CD4-positive, alpha-beta memory T cell (primary cell): ENCODE data around the gene PDE6A. TPM values are rescaled to one million over a fixed set of nuclear protein-coding genes. Genes with fewer than 3 reads are reported as not detected.

Source experiments
- CTCF ChIA-PET: fragments of 350-600 bp; sonication (Branson Sonifier 250); formaldehyde crosslinking; loops from one replicate; lab custom pipeline; 2021; ENCODE audit warnings: inconsistent platforms; ENCODE audit not compliant: partially characterized antibody; lab: Charles Lee
- POLR2A ChIA-PET: fragments of 350-600 bp; sonication (Branson Sonifier 250); formaldehyde crosslinking; loops from one replicate; lab custom pipeline; 2021; ENCODE audit not compliant: partially characterized antibody; lab: Charles Lee
- DNase-seq, 5 donors: peaks; one replicate each; pipeline versions ENCODE4 v3.0.0 to v3.0.0-alpha.2; 2020 to 2022; ENCODE audit warnings: mixed read lengths in 1 of 5
- H3K27ac ChIP-seq: one replicate; pipeline ENCODE4 v1.7.0; 2013; ENCODE audit warnings: low read depth, low read length
- H3K27me3 ChIP-seq: 2 replicates; pipeline ENCODE4 v1.7.0; 2013; ENCODE audit warnings: mild to moderate bottlenecking, low read length, moderate library complexity; ENCODE audit not compliant: insufficient read depth
- H3K36me3 ChIP-seq: 2 replicates; pipeline ENCODE4 v1.7.0; 2013; ENCODE audit warnings: mild to moderate bottlenecking, low read length, moderate library complexity; ENCODE audit not compliant: insufficient read depth
- H3K4me1 ChIP-seq: 2 replicates; pipeline ENCODE4 v1.7.0; 2013; ENCODE audit warnings: mild to moderate bottlenecking, low read length, moderate library complexity; ENCODE audit not compliant: insufficient read depth
- H3K4me3 ChIP-seq, 2 donors: one replicate each; pipeline ENCODE4 v1.7.0; 2013; ENCODE audit warnings: low read length in 2 of 2, mild to moderate bottlenecking in 1 of 2
- H3K9me3 ChIP-seq, 2 donors: one replicate each; pipeline ENCODE4 v1.7.0; 2013; ENCODE audit warnings: low read length in 2 of 2, control low read depth in 1 of 2; ENCODE audit not compliant: control insufficient read depth in 1 of 2
- H3K27ac Mint-ChIP-seq, 7 donors: one replicate each; pipeline ENCODE4 v1.8.0; 2020 to 2021; ENCODE audit warnings: mixed read lengths in 7 of 7, mild to moderate bottlenecking in 6 of 7, inconsistent platforms in 3 of 7, moderate library complexity in 3 of 7
- H3K27me3 Mint-ChIP-seq, 2 donors: one replicate each; pipeline ENCODE4 v1.8.0; 2020 to 2021; ENCODE audit warnings: mixed read lengths in 2 of 2
- H3K36me3 Mint-ChIP-seq, 2 donors: one replicate each; pipeline ENCODE4 v1.8.0; 2020 to 2021; ENCODE audit warnings: mixed read lengths in 2 of 2, inconsistent platforms in 1 of 2, mild to moderate bottlenecking in 1 of 2
- H3K4me1 Mint-ChIP-seq, 4 donors: one replicate each; pipeline ENCODE4 v1.8.0; 2020 to 2021; ENCODE audit warnings: mixed read lengths in 4 of 4, mild to moderate bottlenecking in 1 of 4
- H3K4me3 Mint-ChIP-seq, 8 donors: one replicate each; pipeline ENCODE4 v1.8.0; 2020 to 2021; ENCODE audit warnings: mixed read lengths in 8 of 8, mild to moderate bottlenecking in 7 of 8, moderate library complexity in 6 of 8, inconsistent platforms in 3 of 8
- H3K9me3 Mint-ChIP-seq, 8 donors: one replicate each; pipeline ENCODE4 v1.8.0; 2020 to 2021; ENCODE audit warnings: mixed read lengths in 8 of 8, mild to moderate bottlenecking in 5 of 8, inconsistent platforms in 3 of 8, moderate library complexity in 1 of 8
- intact Hi-C: fragments of 100-400 bp; cut with micrococcal nuclease; formaldehyde crosslinking; loops from one replicate; pipeline ENCODE4 v1.15.1; 2023
- polyA plus RNA-seq, 2 donors: library from polyadenylated mRNA; unstranded; fragments of 300-500 nt; fragmentation: Illumina TruSeq; gene quantifications; one replicate each; pipeline ENCODE4 v1.2.3, GENCODE V29; 2021
- total RNA-seq, 2 experiments: library from RNA; stranded (reverse); gene quantifications; one replicate each; pipeline ENCODE4 v1.2.3, GENCODE V29; 2021

PDE6A gene
- total and polyA plus RNA-seq, 4 experiments from 2014 or later = not detected

- ChIA-PET CTCF (interaction anchor here (0.7 to 1.2 kb wide), 2 partner anchors 86 to 527 kb away, joined by 3 read pairs; no protein-coding TSS in a partner anchor), POLR2A (no interaction called here)
- H3K36me3 Mint-ChIP-seq = no peaks in the 10 kb centered on the region
- intact Hi-C loops = no loop called here
- Histone ChIP-seq H3K27ac (no peak overlapping the region), H3K9me3 (no peaks in the 10 kb centered on the region), H3K4me1 (no peaks in the 10 kb centered on the region), H3K27me3 (no peaks in the 10 kb centered on the region), H3K4me3 (no peak overlapping the region), H3K36me3 (no peaks in the 10 kb centered on the region)
- peaks cover 19 to 22% of the 10 kb centered on the region in 2 donors for H3K27me3 Mint-ChIP-seq
- H3K27ac Mint-ChIP-seq = no peak overlapping the region
- DNase-seq = no peak
- H3K4me1 Mint-ChIP-seq = no peaks in the 10 kb centered on the region
- H3K9me3 Mint-ChIP-seq = no peaks in the 10 kb centered on the region
- H3K4me3 Mint-ChIP-seq = no peak overlapping the region
Observed at GRCh38 chr5:149913436-149914419, 30.9 kb downstream of the PDE6A start.

GRCh38 chr5:149912226-149912871 is 32.2 kb downstream of the PDE6A start:
- POLR2A ChIA-PET = no interaction called here
- Mint-ChIP-seq H3K4me1 (no peaks in the 10 kb centered on the region), H3K27ac (no peak overlapping the region), H3K9me3 (no peaks in the 10 kb centered on the region), H3K27me3 (peaks cover 13 to 22% of the 10 kb centered on the region in 2 donors), H3K36me3 (no peaks in the 10 kb centered on the region), H3K4me3 (no peak overlapping the region)
- DNase-seq = no peak
- Histone ChIP-seq H3K4me1 (no peaks in the 10 kb centered on the region), H3K9me3 (no peaks in the 10 kb centered on the region), H3K36me3 (no peaks in the 10 kb centered on the region), H3K4me3 (no peak overlapping the region), H3K27me3 (no peaks in the 10 kb centered on the region), H3K27ac (no peak overlapping the region)
- intact Hi-C loops = no loop called here
- CTCF ChIA-PET = interaction anchor here (0.6 to 1.2 kb wide), 2 partner anchors 35 to 84 kb away, joined by 3 read pairs; no protein-coding TSS in a partner anchor

GRCh38 chr5:149911031-149911430 is 33.6 kb downstream of the PDE6A start:
- Mint-ChIP-seq H3K36me3 (no peaks in the 10 kb centered on the region), H3K27me3 (peaks cover 15 to 21% of the 10 kb centered on the region in 2 donors), H3K9me3 (no peaks in the 10 kb centered on the region), H3K4me1 (no peaks in the 10 kb centered on the region), H3K4me3 (no peak overlapping the region), H3K27ac (no peak overlapping the region)
- no peaks in the 10 kb centered on the region for H3K4me1 ChIP-seq
- DNase-seq = no peak
- CTCF ChIA-PET = no interaction called here
- POLR2A ChIA-PET = no interaction called here
- no peak overlapping the region for H3K27ac ChIP-seq
- intact Hi-C loops = no loop called here
- H3K9me3 ChIP-seq = no peaks in the 10 kb centered on the region
- H3K4me3 ChIP-seq = no peak overlapping the region
- no peaks in the 10 kb centered on the region for H3K36me3 ChIP-seq
- H3K27me3 ChIP-seq = no peaks in the 10 kb centered on the region

GRCh38 chr5:149907828-149908227 is 36.8 kb downstream of the PDE6A start:
- Histone ChIP-seq H3K36me3 (no peaks in the 10 kb centered on the region), H3K4me1 (no peaks in the 10 kb centered on the region), H3K4me3 (no peak overlapping the region), H3K9me3 (no peaks in the 10 kb centered on the region), H3K27ac (no peak overlapping the region), H3K27me3 (no peaks in the 10 kb centered on the region)
- intact Hi-C loops = no loop called here
- Mint-ChIP-seq H3K27ac (no peak overlapping the region), H3K4me1 (no peaks in the 10 kb centered on the region), H3K4me3 (no peak overlapping the region), H3K9me3 (no peaks in the 10 kb centered on the region), H3K27me3 (peaks cover 15 to 19% of the 10 kb centered on the region in 2 donors), H3K36me3 (no peaks in the 10 kb centered on the region)
- POLR2A ChIA-PET = no interaction called here
- no peak for DNase-seq
- CTCF ChIA-PET = no interaction called here

- Mint-ChIP-seq H3K36me3 (no peaks in the 10 kb centered on the region), H3K9me3 (no peaks in the 10 kb centered on the region), H3K4me1 (peaks cover 0 to 2% (median 0%) of the 10 kb centered on the region in 4 donors), H3K4me3 (no peak overlapping the region), H3K27me3 (peaks cover 6 to 7% of the 10 kb centered on the region in 2 donors), H3K27ac (no peak overlapping the region)
- Histone ChIP-seq H3K9me3 (no peaks in the 10 kb centered on the region), H3K27ac (no peak overlapping the region), H3K27me3 (no peaks in the 10 kb centered on the region), H3K36me3 (no peaks in the 10 kb centered on the region), H3K4me1 (no peaks in the 10 kb centered on the region), H3K4me3 (no peak overlapping the region)
- no peak for DNase-seq
- CTCF ChIA-PET = no interaction called here
- POLR2A ChIA-PET = no interaction called here
- intact Hi-C loops = no loop called here
Observed at GRCh38 chr5:149904977-149905376, 39.6 kb downstream of the PDE6A start.

- H3K4me3 ChIP-seq = no peak overlapping the region
- DNase-seq = no peak
- H3K27me3 Mint-ChIP-seq = peaks cover 4 to 5% of the 10 kb centered on the region in 2 donors
- H3K4me1 Mint-ChIP-seq = peaks cover 0 to 2% (median 0%) of the 10 kb centered on the region in 4 donors
- no peaks in the 10 kb centered on the region for H3K36me3 ChIP-seq
- CTCF ChIA-PET = no interaction called here
- H3K27ac ChIP-seq = no peak overlapping the region
- H3K36me3 Mint-ChIP-seq = no peaks in the 10 kb centered on the region
- no peaks in the 10 kb centered on the region for H3K27me3 ChIP-seq
- H3K27ac Mint-ChIP-seq = no peak overlapping the region
- H3K4me3 Mint-ChIP-seq = no peak overlapping the region
- intact Hi-C loops = no loop called here
- H3K9me3 ChIP-seq = no peaks in the 10 kb centered on the region
- H3K4me1 ChIP-seq = no peaks in the 10 kb centered on the region
- no peaks in the 10 kb centered on the region for H3K9me3 Mint-ChIP-seq
- POLR2A ChIA-PET = no interaction called here
Observed at GRCh38 chr5:149904293-149904886, 40.2 kb downstream of the PDE6A start.

GRCh38 chr5:149903404-149903803 is 41.2 kb downstream of the PDE6A start:
- Mint-ChIP-seq H3K4me1 (peaks cover 0 to 2% (median 0%) of the 10 kb centered on the region in 4 donors), H3K9me3 (no peaks in the 10 kb centered on the region), H3K27ac (no peak overlapping the region), H3K36me3 (no peaks in the 10 kb centered on the region), H3K4me3 (no peak overlapping the region), H3K27me3 (peaks cover 3 to 6% of the 10 kb centered on the region in 2 donors)
- H3K4me3 ChIP-seq = no peak overlapping the region
- no peak overlapping the region for H3K27ac ChIP-seq
- ChIA-PET POLR2A (no interaction called here), CTCF (no interaction called here)
- H3K9me3 ChIP-seq = no peaks in the 10 kb centered on the region
- DNase-seq = no peak
- H3K4me1 ChIP-seq = no peaks in the 10 kb centered on the region
- no peaks in the 10 kb centered on the region for H3K27me3 ChIP-seq
- intact Hi-C loops = no loop called here
- no peaks in the 10 kb centered on the region for H3K36me3 ChIP-seq
